Measurements from ENCODE around the gene PHETA2.

PHETA2 gene, protein sequence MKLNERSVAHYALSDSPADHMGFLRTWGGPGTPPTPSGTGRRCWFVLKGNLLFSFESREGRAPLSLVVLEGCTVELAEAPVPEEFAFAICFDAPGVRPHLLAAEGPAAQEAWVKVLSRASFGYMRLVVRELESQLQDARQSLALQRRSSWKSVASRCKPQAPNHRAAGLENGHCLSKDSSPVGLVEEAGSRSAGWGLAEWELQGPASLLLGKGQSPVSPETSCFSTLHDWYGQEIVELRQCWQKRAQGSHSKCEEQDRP

DNA sequence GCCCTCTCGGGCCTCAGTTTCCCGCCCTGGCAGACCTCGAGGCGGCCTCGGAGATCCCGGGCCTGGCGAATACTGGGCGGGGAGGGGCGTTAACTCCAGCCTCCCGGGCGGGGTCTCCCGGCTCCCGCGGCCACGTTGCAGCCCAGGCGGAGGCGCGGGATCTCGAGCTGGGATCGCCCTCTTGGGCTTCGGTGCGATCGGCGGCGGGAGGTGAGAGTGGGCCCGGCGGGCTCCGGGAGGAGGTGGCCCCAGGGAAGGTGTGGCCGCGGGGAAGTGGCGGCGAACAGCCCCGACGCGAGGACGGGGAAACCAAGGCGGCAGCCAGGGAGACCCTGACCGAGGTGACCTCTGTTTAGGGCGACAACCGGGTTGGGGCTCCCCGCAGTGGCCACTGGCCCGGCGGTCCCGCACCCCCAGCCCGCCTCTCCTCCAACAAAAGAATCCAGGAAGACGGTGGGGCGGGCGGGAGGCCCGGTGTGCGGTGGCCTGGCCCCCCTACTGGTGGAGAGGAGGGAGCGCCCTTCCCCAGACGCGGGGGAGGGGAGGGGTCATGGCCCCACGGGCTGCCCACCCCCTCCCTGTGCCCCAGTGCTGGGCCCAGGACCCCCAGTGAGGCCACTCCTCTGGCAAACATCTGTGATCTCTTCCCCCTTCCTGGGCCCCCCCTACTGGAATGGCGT, at the start of gene PHETA2:
PHETA2 (plus strand) TSS at position 117 of the 680 bp plus-strand sequence. CDS start 3,046 bp downstream, outside the sequence.
- no peak for DNase-seq (ENCODE audit: low read depth)

DNA sequence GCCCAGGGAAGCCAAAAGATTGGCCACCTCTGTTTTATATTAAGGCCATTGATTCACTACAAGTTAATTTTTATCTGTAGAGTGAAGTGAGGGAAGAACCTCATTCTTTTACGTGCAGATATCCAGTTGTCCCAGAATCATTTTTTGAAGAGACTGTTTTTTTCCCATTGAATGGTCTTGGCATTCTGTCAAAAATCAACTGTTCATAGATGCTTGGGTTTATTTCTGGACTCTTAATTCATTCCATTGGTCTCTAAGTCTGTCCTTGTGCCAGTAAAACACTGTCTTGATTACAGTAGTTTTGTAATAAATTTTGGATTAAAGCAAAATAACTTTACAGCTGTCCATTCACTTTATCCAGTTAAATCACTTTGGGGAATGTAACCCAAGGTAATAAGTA, 48.6 kb upstream of the PHETA2 start:
- DNase-seq (ENCODE audit: low read depth), result no peak

DNA sequence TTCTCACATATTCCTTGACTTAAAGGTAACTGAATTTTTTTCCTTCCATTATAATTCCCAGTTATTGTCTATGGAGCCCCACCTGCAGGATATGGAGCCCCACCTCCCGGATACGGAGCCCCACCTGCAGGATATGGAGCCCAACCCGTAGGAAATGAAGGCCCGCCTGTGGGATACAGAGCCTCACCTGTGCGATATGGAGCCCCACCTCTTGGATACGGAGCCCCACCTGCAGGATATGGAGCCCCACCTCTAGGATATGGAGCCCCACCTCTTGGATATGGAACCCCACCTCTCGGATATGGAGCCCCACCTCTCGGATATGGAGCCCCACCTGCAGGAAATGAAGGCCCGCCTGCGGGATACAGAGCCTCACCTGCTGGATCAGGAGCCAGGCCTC, 47.3 kb upstream of the PHETA2 start:
- DNase-seq (ENCODE audit: low read depth), result no peak

DNA sequence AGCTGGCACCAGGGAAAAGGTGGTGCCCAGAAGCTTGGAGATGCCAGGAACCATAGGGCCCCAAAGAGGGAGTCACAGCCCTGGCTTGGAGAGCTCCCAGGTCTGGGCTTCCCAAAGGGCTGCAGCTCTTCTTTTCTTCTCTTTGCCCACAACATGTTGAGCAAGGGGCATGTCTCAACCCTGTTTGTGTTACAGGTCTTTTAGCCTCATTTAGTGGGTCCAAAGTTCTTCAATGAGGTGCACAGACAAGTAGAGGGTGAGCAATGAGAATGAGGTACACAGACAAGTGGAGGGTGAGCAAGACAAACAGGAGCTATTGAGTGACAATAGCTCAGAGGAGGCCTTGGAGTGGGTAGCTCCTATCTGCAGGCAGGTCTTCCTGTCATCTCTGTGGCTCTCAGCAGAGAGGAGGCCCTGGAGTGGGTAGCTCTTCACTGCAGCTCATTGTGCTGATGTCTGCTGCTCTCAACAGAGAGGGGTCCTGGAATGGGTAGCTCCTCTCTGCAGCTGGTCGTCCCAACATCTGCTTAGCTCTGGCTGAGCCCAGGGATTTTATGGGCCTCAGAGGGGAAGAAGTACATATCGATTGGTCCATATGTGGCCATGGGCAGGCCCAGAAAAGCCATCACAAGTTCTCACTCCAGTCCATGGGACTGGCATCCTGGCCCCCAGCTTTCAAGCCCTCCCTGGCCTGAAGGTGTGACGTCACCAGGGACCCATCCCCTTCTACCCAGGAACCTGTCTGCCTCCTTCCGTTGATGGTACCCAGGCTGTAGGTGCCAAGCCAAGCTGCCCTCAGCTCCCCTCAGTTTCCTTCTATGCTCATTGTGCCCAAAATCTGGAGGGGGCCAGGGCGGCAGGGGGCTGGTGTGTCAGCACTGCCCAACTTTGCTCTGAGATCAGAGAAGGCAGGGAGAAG, 40.5 kb upstream of the PHETA2 start:
- DNase-seq (ENCODE audit: low read depth), result no peak

DNA sequence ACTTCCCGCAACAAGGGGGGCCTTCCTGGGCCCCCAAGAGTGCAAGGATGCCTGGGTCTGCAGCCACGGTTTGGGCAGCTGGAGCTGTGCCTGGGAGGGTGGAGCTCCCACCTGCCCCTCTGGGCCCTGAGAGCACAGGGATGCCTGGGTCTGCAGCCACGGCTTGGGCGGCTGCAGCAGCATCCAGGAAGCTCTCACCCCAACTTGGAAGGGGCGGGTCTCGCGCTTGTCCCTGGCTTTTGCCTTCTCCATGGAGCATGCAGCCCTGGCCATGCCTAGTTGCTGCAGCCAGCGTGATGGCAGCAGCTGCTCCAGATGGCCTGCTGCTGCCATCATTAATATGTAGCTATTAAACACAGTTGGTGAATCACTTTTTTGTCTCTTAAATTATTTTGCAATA, 38.8 kb upstream of the PHETA2 start:
- no peak for DNase-seq (ENCODE audit: low read depth)

DNA sequence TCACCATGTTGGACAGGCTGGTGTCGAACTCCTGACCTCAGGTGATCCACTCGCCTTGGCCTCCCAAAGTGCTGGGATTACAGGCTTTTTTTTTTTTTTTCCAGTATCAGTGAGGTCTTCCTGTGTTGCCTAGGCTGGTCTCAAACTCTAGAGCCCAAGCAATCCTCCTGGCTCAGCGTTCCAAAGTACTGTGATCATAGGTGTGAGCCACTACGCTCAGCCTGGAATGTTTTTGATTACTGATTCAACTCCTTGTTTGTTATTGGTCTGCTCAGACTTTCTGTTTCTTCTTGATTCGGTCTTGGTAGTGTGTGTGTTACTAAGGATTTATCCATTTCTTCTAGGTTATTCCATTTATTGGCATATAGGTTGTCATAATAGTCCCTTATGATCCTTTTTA, 34.8 kb upstream of the PHETA2 start:
- no peak for DNase-seq (ENCODE audit: low read depth)

DNA sequence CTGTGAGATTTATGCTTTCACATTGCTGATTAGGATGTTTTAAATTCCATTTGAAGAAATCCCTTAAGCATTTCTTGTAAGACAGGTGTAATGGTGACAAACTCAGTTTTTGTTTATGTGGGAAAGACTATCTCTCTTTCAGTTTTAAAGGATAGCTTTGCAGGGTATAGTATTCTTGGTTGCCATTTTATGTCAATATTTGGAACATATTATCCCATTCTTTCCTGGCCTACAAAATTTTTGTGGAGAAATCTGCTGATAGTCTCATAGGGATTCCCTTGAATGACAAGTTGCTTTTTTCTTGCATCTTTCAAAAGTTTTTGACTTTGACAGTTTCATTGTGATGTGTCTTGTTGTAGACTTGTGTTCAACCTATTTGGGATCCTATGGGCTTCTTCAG, 32.3 kb upstream of the PHETA2 start:
- DNase-seq (ENCODE audit: low read depth), result no peak

DNA sequence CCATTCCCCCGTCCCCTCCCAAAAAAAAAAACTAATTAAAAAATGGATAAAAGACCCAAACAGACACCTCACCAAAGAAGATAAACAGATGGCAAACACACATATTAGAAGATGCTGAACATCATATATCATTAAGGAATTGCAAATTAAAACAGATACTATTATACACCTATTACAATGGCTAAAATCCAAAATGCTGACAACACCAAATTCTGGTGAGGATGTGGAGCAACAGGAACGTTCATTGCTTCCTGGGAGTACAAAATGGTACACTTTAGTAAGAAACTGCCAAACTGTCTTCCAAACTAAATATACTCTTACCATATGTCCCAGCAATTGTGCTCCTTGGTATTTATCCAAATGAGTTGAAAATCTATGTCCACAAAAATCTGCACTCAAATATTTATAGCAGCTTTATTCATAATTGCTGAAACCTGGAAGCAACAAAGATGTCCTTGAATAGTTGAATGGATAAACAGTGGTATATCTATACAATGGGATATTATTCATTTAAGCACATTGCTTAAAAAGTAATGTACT, 23.3 kb upstream of the PHETA2 start:
- no peak for DNase-seq (ENCODE audit: low read depth)

DNA sequence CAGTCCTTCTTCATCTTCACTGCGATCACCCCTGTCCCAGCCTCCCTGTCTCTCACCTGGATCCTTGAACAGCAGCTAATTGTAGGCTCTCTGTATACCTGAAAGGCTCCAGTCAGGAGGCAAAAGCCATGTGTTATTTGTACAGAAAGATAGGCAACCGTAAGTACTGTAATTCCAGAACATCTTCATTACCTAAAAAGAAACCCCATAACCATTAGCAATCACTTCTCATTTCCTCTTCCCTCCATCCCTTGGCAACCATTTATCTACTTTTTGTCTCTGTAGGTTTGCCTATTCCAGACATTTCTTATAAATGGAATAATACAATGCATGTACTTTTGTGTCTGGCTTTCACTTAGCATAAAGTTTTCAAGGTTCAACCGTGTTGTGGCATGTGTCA, 21.3 kb upstream of the PHETA2 start:
- no peak for DNase-seq (ENCODE audit: low read depth)

DNA sequence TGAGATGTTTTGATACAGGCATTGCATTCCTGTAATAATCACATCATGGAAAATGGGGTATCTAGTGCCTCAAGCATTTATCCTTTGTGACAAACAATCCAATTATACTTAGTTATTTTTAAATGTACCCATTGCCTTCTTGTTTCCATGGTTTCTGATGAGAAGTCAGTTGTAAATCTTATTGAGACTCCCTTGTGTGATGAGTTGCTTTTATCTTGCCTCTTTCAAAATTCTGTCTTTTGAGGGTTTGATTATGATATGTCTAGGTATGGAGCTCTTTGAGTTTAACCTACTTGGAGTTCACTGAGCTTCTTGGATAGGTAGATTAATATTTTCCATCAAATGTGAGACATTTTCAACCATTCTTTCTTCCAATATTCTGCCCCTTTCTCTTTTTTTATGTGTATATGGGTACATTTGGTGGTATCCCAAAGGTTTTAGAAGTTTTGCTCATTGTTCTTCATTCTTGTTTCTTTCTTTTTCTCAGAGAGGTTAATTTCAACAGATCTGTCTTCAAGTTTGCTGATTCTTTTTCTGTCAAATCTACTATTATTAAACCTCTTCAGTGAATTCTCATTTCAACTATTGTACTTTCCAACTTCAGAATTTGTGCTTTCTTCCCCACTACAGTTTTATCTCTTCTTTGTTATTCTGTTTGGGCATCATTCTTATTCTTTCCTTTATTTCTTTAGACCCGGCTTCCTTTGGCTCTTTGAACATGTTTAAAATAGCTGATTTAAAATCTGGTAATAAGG, 17.1 kb upstream of the PHETA2 start:
- no peak for DNase-seq (ENCODE audit: low read depth)

DNA sequence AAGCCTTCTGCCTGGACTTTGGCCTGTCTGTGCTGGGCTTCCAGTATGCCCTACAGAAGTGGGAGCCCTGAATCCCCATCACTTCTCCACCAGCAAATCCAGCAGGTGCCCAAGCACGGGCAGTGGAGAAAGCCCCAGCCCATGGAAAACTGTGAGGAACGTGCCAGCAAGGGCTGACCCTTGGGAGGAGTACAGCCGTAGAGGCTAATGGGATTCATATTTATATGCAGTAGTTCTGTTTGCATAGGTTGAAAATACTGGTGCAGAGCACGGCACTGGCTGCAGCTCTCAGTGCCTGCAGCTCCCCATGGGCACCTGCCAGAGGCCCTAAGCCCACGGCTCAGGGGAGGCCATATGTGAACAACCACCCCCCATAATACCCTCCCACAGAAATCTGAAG, 13.6 kb upstream of the PHETA2 start:
- DNase-seq (ENCODE audit: low read depth), result no peak

DNA sequence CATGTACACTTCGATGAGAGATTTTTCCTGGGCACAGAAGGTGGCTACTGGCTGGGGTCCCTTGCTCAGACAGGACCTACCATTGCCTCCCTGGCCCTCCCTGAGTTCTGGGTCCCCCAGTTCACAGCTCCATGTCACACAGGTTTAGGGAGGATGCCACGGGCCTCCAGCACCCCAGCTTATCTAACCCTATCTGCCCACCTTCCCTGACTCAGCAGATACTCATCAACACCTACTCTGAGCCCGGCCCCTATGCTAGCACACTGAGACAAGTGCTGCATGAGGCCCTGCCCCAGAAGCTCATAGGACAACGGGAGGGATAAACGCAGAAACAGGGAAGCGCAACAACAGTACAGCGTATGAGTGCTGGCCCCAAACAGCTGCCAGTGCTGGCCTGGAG, 13.0 kb upstream of the PHETA2 start:
- DNase-seq (ENCODE audit: low read depth), result no peak

DNA sequence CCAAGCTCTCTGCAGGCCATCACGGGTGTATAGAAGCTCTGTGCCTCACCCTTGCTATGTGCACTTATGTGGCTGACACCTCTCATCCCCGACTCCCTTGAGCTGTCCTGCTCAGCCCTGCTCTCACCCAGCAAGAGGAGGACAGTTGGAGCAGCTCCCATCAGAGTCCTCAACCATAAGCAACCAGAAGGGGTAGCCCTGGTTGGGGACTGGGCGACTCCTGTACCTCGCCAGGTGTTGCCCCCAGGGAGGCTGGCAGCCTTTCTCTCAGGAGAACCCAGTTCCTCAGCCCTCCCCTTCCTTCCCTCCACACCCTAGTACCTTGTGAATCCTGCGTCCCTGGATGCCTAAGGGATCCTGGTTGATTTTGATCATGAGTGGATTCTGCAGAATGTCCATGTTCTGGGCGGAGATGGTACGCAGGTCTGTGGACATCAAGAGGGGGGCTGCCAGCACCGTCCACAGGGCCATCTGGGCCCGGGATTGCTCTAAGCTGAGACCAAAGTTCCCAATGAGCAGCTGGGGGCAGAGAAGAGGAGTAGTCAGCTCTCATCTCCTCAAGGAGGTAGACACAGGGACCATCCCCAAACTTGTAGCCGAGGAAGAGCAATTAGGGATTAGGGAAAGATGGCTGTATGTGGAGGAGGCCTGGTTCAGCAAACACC, 11.4 kb upstream of the PHETA2 start:
- no peak for DNase-seq (ENCODE audit: low read depth)

DNA sequence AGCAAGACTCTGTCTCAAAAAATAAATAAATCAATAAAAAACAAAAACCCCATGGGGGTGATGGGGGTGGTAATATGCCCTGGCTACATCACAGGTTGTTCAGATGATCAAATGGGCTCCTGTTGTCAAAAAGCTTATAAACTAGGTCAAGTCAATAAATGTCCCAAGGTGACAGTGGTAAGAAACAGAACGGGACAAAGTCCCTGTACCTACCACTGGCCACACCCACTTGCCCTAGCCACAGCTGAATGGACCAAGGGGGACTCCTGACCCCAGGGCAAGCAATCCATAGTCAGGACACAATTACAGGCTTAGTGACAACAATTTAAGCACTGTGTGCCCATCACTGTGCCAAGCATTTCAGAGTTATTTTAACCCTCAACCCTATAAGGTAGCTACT, 9.4 kb upstream of the PHETA2 start:
- no peak for DNase-seq (ENCODE audit: low read depth)

DNA sequence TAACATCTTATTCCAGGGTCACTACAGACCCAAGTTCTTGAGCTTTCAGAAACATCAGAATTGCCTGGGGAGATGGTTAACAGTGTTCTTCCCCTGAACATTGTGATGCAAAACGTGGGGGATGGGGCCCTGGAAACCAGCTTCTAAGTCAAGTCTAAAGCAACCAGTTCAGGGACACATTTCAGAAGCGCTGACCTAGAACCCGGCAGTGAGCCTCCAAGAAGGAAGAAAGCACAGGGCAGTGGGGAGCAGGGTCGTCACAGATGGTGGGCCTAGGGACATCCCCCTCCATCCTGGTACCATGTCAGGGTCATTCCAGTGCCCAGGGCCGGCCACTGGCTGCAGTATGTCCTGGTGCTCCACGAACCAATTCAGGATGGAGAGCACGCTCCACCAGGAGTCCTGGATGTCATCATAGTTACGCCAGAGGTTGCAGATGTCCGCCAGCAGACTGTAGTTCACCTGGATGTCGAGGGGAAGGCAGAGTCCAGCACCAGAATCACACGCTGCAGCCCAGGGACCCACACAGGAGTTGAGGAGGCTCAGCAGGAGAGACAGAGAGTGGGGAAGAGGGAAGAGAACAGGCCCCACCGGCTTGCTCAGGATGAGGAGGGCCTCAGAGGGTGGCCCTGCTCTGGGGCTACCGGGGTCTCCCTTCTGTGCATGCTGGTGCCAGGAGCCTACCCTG, 8.5 kb upstream of the PHETA2 start:
- no peak for DNase-seq (ENCODE audit: low read depth)

DNA sequence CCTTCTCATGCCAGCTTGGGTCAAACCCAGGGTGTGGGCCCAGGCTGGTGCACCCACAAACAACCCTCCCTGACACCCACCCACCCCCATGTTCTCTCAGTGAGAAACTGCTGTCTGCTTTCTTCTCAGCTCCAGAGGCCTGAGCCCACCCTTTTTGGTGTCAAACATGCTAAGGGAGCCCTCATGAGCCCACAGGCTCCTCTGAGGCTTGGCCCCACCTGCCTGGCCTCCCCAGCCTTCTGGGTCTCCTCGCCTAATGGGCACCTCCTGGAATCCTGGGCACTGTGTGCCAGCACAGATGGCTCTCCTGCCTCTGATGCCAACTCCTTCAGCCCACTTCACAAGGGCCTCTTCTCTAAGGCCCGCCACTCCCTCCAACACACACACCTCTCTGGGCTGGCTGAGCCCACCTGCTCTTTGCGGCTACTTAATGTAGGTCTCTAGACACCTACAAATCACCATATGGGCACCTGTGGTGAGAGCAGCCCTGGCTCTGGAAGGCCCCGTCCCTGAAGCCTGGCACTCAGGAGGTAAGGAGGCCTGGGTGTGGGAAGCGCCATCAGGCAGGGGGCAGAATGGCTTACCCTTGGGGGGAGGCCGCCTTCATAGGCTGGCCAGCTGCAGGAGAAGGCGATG, 7.8 kb upstream of the PHETA2 start:
- DNase-seq (ENCODE audit: low read depth), result no peak

DNA sequence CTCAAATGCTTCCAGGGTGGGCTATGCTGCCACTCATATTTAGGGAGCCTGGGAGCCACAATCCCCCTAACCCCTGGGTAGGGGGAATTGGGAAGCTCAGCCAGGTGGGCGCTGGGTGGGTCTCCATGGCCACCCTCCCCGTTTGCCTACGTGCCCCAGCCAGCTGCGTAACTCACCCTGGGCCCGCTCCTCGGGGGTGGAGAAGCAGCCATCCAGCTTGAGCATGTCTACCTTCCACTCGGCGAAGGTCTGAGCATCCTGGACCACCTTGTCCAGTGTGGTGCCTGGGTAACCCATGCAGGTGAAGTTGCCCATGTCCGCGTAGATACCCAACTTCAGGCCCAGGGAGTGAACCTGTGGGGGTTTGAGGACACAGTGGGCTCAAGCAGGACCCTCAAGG, 7.1 kb upstream of the PHETA2 start:
- no peak for DNase-seq (ENCODE audit: low read depth)

DNA sequence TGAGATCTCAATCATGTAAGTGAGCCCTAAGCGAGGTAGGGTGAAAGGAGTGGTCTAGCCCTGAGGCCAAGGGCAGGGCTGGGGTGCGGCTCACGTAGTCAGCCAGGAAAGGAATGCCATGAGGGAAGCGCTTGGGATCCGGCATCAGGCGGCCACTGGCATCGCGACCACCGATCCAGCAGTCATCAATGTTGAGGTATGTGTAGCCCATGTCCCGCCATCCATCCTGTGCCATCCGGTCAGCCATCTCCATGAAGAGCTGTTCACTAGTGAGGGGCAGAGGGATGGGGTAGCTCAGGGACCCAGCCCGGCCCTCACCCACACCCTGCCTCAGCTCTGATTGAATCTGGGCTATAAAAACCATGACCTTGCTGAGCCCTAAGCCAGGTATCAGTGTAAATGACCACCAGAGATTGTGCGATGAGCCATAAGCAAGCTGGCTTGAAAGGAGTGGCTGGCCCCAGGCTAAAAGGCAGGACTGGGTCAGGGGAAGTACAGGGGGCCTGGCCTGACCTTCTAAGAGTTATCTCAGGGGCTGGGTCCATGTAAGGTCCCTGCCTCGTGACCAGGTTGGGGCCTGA, 6.3 kb upstream of the PHETA2 start:
- no peak for DNase-seq (ENCODE audit: low read depth)

DNA sequence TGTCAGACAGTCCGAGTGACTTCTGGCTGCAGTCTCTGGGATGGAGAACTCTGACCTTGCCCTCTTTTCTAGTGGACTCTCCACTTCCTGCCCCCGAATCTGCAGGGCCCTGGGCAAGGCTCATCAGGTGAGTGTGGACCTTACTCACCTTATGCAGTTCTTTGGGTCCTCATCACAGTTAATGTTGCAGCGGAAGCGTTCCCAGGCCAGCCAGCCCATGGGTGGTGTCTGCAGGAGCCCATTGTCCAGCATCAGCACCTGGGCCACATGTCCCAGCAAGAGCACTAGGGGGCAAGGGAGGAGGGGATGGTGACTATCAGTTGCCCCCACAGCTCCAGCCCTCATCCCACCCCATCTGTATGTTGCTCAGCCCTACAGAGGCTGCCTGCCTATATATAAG, 5.8 kb upstream of the PHETA2 start:
- no peak for DNase-seq (ENCODE audit: low read depth)
